ENCODE results near the gene SMPD3.

GRCh38 chr16:68425498-68426346 is 22.6 kb downstream of the SMPD3 start:
- no peak for TF ChIP-seq CTCF (IDR thresholded peaks at IDR 0.05)
- no peak for TF ChIP-seq POLR2A (IDR thresholded peaks at IDR 0.05)
